ENCODE results near the gene KCNJ16.

The KCNJ16 gene

GRCh38 chr17:70168044-70168976, 93.3 kb downstream of the KCNJ16 start:
- DNase-seq (ENCODE audit: low read depth) = peak; percentile 20
- H3K4me3 ChIP-seq (ENCODE audit: low read depth, low read length) = no peak overlapping the region
- no peak for TF ChIP-seq POLR2A (IDR thresholded peaks at IDR 0.05; ENCODE audit: extremely low read depth, insufficient read length)
- TF ChIP-seq CTCF (IDR thresholded peaks at IDR 0.05; ENCODE audit: low read depth, low read length) = no peak
- no peak for TF ChIP-seq MYC (IDR thresholded peaks at IDR 0.05; ENCODE audit: low read depth, low read length)
- no peak for TF ChIP-seq MAX (IDR thresholded peaks at IDR 0.05; ENCODE audit: low read depth, low read length)

- H3K4me3 ChIP-seq (ENCODE audit: low read depth, low read length) = no peak within 1 kb of the TSS
- peak; percentile 71 for DNase-seq (ENCODE audit: low read depth)
Measured at GRCh38 chr17:70168977-70169708, 94.1 kb downstream of the KCNJ16 start, which contains the start of gene KCNJ2. TSS of gene KCNJ2 (plus strand) at chr17:70169532. CDS start at chr17:70175040, 5,508 bp downstream.

GRCh38 chr17:70169709-70170597, 94.9 kb downstream of the KCNJ16 start:
- no peak overlapping the region for H3K4me3 ChIP-seq (ENCODE audit: low read depth, low read length)
- DNase-seq (ENCODE audit: low read depth) = no peak
- TF ChIP-seq CTCF (IDR thresholded peaks at IDR 0.05; ENCODE audit: low read depth, low read length) = no peak
- TF ChIP-seq POLR2A (IDR thresholded peaks at IDR 0.05; ENCODE audit: extremely low read depth, insufficient read length) = no peak
- no peak for TF ChIP-seq MAX (IDR thresholded peaks at IDR 0.05; ENCODE audit: low read depth, low read length)
- no peak for TF ChIP-seq MYC (IDR thresholded peaks at IDR 0.05; ENCODE audit: low read depth, low read length)

More at GRCh38 chr17:70168977-70169708, 94.1 kb downstream of the KCNJ16 start, which contains the start of gene KCNJ2:
- TF ChIP-seq MAX (IDR thresholded peaks at IDR 0.05; ENCODE audit: low read depth, low read length) (no peak), POLR2A (IDR thresholded peaks at IDR 0.05; ENCODE audit: extremely low read depth, insufficient read length) (no peak), CTCF (IDR thresholded peaks at IDR 0.05; ENCODE audit: low read depth, low read length) (no peak), MYC (IDR thresholded peaks at IDR 0.05; ENCODE audit: low read depth, low read length) (no peak)

- no peak for TF ChIP-seq POLR2A (IDR thresholded peaks at IDR 0.05; ENCODE audit: extremely low read depth, insufficient read length)
- no peak for TF ChIP-seq CTCF (IDR thresholded peaks at IDR 0.05; ENCODE audit: low read depth, low read length)
- TF ChIP-seq MYC (IDR thresholded peaks at IDR 0.05; ENCODE audit: low read depth, low read length) = no peak
- TF ChIP-seq MAX (IDR thresholded peaks at IDR 0.05; ENCODE audit: low read depth, low read length) = no peak
- no peak overlapping the region for H3K4me3 ChIP-seq (ENCODE audit: low read depth, low read length)
- DNase-seq (ENCODE audit: low read depth) = no peak
Measured at GRCh38 chr17:70171159-70171558, 96.1 kb downstream of the KCNJ16 start.

- no peak overlapping the region for H3K4me3 ChIP-seq (ENCODE audit: low read depth, low read length)
- DNase-seq (ENCODE audit: low read depth) = no peak
- TF ChIP-seq CTCF (IDR thresholded peaks at IDR 0.05; ENCODE audit: low read depth, low read length) (no peak), MAX (IDR thresholded peaks at IDR 0.05; ENCODE audit: low read depth, low read length) (no peak)
Measured at GRCh38 chr17:70172449-70172848, 97.4 kb downstream of the KCNJ16 start.

All from NB4 (cell line).